ENCODE measurements around the gene MGARP.
"Not testable (repeated sequence)": the region's sequence is repeated elsewhere in the genome, so short reads cannot be mapped to it uniquely, and the experiment has no call there.

The MGARP gene

DNA sequence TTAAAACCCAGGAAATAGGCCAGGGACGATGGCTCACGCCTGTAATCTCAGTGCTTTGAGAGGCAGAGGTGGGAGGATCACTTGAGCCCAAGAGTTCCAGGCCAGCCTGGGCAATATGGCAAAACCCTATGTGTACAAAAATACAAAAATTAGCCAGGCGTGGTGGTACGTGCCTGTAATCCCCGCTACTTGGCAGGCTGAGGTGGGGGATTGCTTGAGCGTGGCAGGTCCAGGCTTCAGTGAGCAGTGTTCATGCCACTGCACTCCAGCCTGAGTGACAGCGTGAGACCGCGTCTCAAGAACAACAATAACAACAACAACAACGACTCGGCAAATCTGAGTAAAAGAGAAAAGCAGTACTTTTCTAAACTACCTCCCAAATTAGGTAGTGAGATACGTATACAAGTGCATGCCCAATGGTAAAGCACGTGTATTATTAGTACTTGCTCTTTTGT is 35.2 kb upstream of the MGARP start:
- Histone ChIP-seq H3K27ac (no peak overlapping the region), H3K9ac (ENCODE audit: insufficient read length) (no peak overlapping the region), H3K36me3 (ENCODE audit: insufficient read depth, low read length) (peaks cover 64% of the 10 kb centered on the region), H3K4me3 (no peak overlapping the region), H3K9me3 (ENCODE audit: low read depth, low read length) (peaks cover 8% of the 10 kb centered on the region; the same call in 1 of the 2 replicates)
- TF ChIP-seq FOXP2 (optimal IDR thresholded peaks at IDR 0.05; ENCODE audit: control extremely low read depth, extremely low read length, insufficient read depth) (no peak), POLR2AphosphoS5 (IDR thresholded peaks at IDR 0.05; ENCODE audit: borderline replicate concordance, low read depth, low read length) (no peak), EZH2 (IDR thresholded peaks at IDR 0.05) (no peak)
- no peak for DNase-seq (ENCODE audit: low read depth, low spot score)

DNA sequence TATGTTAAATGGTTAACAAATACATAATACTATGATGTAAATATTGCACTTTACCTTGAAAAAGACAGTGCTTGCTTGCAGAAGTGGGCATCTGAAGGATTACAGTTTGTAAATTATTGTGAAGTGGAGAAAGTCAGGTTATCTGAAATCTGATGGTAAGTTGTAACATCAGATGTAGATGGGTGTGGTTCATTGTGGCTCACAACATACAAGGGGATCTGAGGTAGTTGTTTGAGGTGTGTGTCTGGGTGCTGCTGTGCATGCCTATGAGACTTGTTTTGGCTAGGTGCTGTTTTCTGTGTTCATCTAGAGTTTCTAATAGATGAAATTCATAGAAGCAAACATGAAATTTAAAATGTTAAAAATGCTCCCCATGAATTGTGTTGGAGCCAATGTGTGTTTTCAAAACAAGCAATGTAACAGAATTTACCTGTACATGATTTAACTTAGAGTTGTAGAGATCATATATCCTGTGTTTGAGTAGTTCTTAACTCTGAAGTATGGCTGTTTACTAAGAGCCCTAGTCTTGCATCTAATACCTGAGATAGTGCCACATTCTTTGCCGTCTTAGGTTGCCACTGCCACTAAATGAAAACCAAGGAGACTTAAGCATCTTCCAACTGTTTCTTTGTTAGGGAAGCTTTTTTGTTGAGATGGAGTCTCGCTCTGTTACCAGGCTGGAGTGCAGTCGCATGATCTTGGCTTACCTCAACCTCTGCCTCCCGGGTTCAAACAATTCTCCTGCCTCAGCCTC is 34.2 kb upstream of the MGARP start:
- no peak overlapping the region for H3K27ac ChIP-seq
- no peak for TF ChIP-seq EZH2 (IDR thresholded peaks at IDR 0.05)
- no peak for TF ChIP-seq POLR2AphosphoS5 (IDR thresholded peaks at IDR 0.05; ENCODE audit: borderline replicate concordance, low read depth, low read length)
- TF ChIP-seq FOXP2 (optimal IDR thresholded peaks at IDR 0.05; ENCODE audit: control extremely low read depth, extremely low read length, insufficient read depth): no peak

DNA sequence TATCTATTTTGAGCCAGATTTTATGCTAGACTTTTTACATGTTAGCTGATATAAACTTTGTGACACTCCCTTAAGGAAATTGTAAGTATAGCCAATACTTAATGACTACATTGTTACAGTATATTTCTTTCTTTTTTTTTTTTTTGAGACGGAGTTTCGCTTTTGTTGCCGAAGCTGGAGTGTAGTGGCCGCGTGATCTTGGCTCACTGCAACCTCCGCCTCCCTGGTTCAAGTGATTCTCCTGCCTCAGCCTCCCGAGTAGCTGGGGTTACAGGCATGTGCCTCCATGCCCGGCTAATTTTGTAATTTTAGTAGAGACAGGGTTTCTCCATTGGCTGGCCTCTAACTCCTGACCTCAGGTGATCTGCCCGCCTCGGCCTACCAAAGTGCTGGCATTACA is 33.4 kb upstream of the MGARP start:
- Histone ChIP-seq H3K27ac (0 out of 2 replicates have a peak overlapping the region, but pooled peaks have one; percentile 47), H3K36me3 (ENCODE audit: insufficient read depth, low read length) (peaks cover 65% of the 10 kb centered on the region)
- not testable (repeated sequence) for H3K9me3 ChIP-seq (ENCODE audit: low read depth, low read length); H3K4me3 ChIP-seq; DNase-seq (ENCODE audit: low read depth, low spot score); H3K9ac ChIP-seq (ENCODE audit: insufficient read length)

More for the DNA sequence above, 34.2 kb upstream of the MGARP start:
- Histone ChIP-seq H3K4me3 (no peak overlapping the region), H3K9me3 (ENCODE audit: low read depth, low read length) (peaks cover 8% of the 10 kb centered on the region; the same call in 1 of the 2 replicates), H3K36me3 (ENCODE audit: insufficient read depth, low read length) (peaks cover 65% of the 10 kb centered on the region), H3K9ac (ENCODE audit: insufficient read length) (no peak overlapping the region)
- no peak for DNase-seq (ENCODE audit: low read depth, low spot score)

DNA sequence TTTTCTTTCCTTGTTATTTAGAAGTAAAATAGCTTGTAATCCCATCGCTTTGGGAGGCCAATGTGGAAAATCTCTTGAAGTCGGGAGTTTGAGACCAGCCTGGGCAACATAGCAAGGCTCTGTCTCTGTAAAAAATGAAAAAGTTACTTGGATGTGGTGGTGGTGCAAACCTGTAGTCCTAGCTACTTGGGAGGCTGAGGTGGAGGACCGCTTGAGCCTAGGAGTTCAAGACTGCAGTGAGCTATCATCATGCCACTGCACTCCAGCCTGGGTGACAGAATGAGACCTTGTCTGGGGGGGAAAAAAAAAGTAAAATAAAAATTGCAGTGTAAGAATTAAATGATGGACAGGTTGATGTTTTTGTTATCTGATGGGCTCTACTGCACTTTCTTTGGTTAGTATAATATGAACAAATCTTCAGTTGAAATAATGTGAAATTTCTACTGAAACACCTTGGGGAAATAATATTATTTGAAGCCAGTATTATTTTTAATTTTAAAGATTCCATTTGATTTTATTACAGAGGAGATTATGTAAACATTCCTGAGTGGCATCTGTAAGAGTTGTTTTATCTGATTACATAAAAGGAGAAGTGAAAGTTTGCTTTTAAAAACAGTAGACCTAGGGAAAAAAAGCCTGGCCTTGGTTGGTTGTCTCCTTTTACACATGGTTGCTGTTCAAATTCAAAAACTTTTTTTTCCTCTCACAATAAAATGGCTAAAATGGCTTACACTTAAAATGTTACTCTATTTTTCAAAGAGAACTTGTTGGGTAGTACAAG is 32.7 kb upstream of the MGARP start:
- Histone ChIP-seq H3K36me3 (ENCODE audit: insufficient read depth, low read length) (peaks cover 66% of the 10 kb centered on the region), H3K9ac (ENCODE audit: insufficient read length) (no peak overlapping the region), H3K4me3 (no peak overlapping the region), H3K27ac (peak overlapping the region; percentile 47; the same call in 1 of the 2 replicates), H3K9me3 (ENCODE audit: low read depth, low read length) (peaks cover 8% of the 10 kb centered on the region; the same call in 1 of the 2 replicates)
- no peak for TF ChIP-seq FOXP2 (optimal IDR thresholded peaks at IDR 0.05; ENCODE audit: control extremely low read depth, extremely low read length, insufficient read depth)
- TF ChIP-seq EZH2 (IDR thresholded peaks at IDR 0.05): no peak
- no peak for TF ChIP-seq POLR2AphosphoS5 (IDR thresholded peaks at IDR 0.05; ENCODE audit: borderline replicate concordance, low read depth, low read length)
- no peak for DNase-seq (ENCODE audit: low read depth, low spot score)

DNA sequence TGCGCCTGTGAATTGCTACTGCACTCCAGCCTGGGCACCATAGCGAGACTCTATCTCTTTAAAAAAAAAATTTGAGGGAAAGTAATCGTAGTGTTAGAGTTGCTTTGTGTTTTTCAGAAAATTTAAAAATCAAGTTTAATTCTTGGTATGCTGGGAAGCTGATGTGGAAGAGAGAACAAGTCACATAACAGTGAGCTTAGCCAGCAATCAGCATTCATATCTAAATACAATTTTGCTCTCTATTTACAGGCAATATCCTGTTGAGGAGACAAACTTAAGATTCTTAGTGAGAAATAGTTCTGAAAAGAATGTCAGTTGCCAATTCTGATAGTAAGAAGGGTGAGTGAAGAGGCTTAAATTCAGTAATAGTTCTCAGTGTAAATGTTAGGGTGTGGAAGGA is 31.9 kb upstream of the MGARP start:
- TF ChIP-seq EZH2 (IDR thresholded peaks at IDR 0.05) (no peak), POLR2AphosphoS5 (IDR thresholded peaks at IDR 0.05; ENCODE audit: borderline replicate concordance, low read depth, low read length) (no peak), FOXP2 (optimal IDR thresholded peaks at IDR 0.05; ENCODE audit: control extremely low read depth, extremely low read length, insufficient read depth) (no peak)
- Histone ChIP-seq H3K9ac (ENCODE audit: insufficient read length) (no peak overlapping the region), H3K9me3 (ENCODE audit: low read depth, low read length) (peaks cover 8% of the 10 kb centered on the region; the same call in 1 of the 2 replicates), H3K4me3 (no peak overlapping the region), H3K36me3 (ENCODE audit: insufficient read depth, low read length) (peaks cover 68% of the 10 kb centered on the region), H3K27ac (peak overlapping the region; percentile 58)
- DNase-seq (ENCODE audit: low read depth, low spot score): no peak

DNA sequence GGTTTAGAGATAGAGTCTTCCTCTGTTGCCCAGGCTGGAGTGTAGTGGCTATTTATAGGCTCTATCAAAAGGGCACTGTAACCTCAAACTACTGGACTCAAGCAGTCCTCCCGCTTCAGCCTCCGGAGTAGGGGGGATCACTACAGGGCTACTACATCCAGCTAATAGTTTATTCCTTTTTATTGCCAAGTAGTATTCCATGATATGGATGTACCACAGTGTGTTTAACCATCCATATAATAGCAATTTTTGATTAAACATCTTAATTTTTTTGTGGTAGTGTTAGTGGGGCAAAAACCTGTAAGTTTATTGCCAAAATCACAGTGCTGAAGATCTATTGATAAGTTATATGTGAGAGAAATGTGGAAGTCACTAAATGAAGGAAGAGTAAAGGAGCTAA is 24.9 kb upstream of the MGARP start:
- TF ChIP-seq EZH2 (IDR thresholded peaks at IDR 0.05) (no peak), POLR2AphosphoS5 (IDR thresholded peaks at IDR 0.05; ENCODE audit: borderline replicate concordance, low read depth, low read length) (no peak), FOXP2 (optimal IDR thresholded peaks at IDR 0.05; ENCODE audit: control extremely low read depth, extremely low read length, insufficient read depth) (no peak)
- peaks cover 69% of the 10 kb centered on the region for H3K36me3 ChIP-seq (ENCODE audit: insufficient read depth, low read length)
- DNase-seq (ENCODE audit: low read depth, low spot score): no peak
- H3K9me3 ChIP-seq (ENCODE audit: low read depth, low read length): peaks cover 16% of the 10 kb centered on the region
- H3K9ac ChIP-seq (ENCODE audit: insufficient read length): no peak overlapping the region
- no peak overlapping the region; the same call in 1 of the 2 replicates for H3K4me3 ChIP-seq
- H3K27ac ChIP-seq: no peak overlapping the region

DNA sequence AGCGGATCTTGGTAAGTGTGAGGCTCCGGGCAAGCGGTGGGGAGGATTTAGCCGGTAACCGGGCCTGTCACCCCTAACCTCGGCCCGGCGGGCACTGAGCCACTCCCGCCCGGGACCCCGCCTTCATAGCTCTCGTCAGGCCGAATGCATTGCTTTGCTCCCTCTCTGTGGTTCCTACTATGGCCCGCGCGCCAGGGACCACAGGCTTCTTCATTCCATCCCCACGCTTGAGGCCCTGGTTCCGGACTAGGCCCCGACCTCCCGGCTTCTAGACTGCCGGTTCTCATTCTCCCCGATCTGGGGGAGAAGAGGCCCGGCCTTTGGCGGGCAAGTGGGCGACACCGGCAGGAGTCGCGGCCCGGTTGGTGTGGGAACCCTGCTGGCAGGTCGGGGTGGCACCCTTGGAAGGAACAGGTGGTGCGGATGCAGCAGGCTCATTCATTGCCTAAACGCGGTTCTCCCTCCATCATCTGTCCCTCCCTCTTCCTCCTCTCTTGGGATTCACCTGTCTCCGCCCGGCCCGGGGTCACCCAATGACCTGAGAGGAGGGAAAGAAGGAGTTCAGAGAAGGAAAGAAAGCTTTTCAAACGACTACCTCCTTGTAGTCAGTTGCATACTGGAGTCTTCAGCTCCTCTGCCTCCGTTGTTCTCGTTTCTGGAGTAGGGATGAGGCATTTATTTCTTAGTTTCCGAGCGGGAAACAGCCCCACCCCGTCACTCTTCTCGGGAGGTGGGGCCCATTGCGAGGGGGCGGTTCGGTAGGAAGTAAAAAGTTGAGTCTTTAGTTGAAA is 22.0 kb upstream of the MGARP start, which contains the start of gene NDUFC1:
TSS of gene NDUFC1 (minus strand) at position 657 of the 791 bp plus-strand sequence. CDS start 6,679 bp downstream, outside the sequence.
- peaks cover 46% of the 10 kb centered on the region for H3K36me3 ChIP-seq (ENCODE audit: insufficient read depth, low read length)
- H3K4me3 ChIP-seq: peak within 1 kb of the TSS; percentile 88
- peak within 1 kb of the TSS; percentile 99 for H3K9ac ChIP-seq (ENCODE audit: insufficient read length)
- peak; percentile 66; the same call in 1 of the 2 replicates for TF ChIP-seq POLR2AphosphoS5 (IDR thresholded peaks at IDR 0.05; ENCODE audit: borderline replicate concordance, low read depth, low read length)
- no peak for TF ChIP-seq EZH2 (IDR thresholded peaks at IDR 0.05)
- peak within 1 kb of the TSS; percentile 93 for H3K27ac ChIP-seq
- H3K9me3 ChIP-seq (ENCODE audit: low read depth, low read length): peaks cover 16% of the 10 kb centered on the region
- no peak for DNase-seq (ENCODE audit: low read depth, low spot score)

Measured in SK-N-MC (cell line).